Measurements from ENCODE around the gene FLYWCH2. TPM values are rescaled to one million over a fixed set of nuclear protein-coding genes. Genes with fewer than 3 reads are reported as not detected.

Gene FLYWCH2
- total RNA-seq, 1 experiment from 2014 or later, result 33.7 TPM

DNA sequence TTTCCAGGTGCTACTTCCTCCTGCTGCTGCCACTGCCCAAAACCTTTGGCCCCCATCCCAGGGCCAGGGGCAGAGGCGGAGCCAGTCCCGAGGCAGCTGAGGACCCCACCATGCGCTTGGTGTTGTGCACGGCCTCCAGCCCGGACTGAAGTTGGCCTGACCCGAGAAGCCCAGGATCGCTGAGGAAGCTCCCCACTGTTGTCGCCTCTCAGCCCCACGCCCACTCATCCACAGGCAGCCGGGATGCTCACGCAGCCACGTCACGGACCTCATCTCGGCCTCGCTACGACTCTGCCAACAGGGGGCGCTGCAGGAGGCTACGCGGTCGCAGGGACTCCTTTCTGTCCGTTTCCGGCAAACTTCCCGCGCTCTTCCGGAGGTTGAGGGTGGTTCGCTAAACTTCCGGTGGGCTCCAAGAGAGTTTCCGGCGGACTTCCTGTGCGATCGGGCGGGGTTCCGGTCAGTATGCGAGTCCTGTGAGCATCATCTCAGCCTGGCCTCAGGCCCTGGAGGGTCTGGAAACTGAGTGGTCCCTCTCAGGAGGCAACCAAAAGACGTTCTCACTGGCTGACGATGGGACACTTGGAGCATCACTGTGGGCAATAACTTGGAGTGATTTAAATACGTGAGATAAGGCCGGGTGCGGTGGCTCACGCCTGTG is 40.5 kb upstream of the FLYWCH2 start:
- BruUV-seq (replicated peaks), result no TSS peak
- ChIA-PET RAD21 (ENCODE audit: low non-redundant PET in 1 of 2, low total read pairs in 2 of 2, uncharacterized antibody in 2 of 2, unreplicated experiment in 2 of 2) (no interaction called here), CTCF (interaction anchor here (0.7 to 1.6 kb wide), 9 partner anchors 14 to 152 kb away, joined by 3 to 14 read pairs (median 3); partner anchors contain the start of genes FLYWCH1, FLYWCH2 and PRSS22), POLR2A (interaction anchor here (0.7 kb wide), 1 partner anchor 40 kb away, joined by 3 read pairs; the partner anchor contains the start of gene FLYWCH2)
- Histone ChIP-seq H3K36me3 (ENCODE audit: control insufficient read depth in 1 of 2, insufficient read depth in 2 of 2, low read length in 2 of 2) (no peaks in the 10 kb centered on the region), H3K79me2 (ENCODE audit: insufficient read depth, low read length) (no peaks in the 10 kb centered on the region), H3K4me3 (replicated peaks in 1 of 2; ENCODE audit: low read depth in 1 of 2, low read length in 2 of 2) (peak overlapping the region; percentile 74 to 79), H3K9me3 (ENCODE audit: control insufficient read depth in 1 of 2, insufficient read depth in 1 of 2, low read depth in 1 of 2, low read length in 2 of 2) (no peaks in the 10 kb centered on the region), H4K20me1 (ENCODE audit: insufficient read depth) (no peaks in the 10 kb centered on the region), H3K4me2 (ENCODE audit: low read length) (peak overlapping the region; percentile 95), H3K27ac (ENCODE audit: low read depth, low read length) (peak overlapping the region; percentile 64), H2AFZ (ENCODE audit: low read depth, low read length, poor library complexity, severe bottlenecking) (no peak overlapping the region), H3K9me2 (ENCODE audit: insufficient read depth) (no peaks in the 10 kb centered on the region), H3K4me1 (ENCODE audit: control insufficient read depth in 1 of 2, insufficient read depth in 2 of 2, low read length in 2 of 2) (peaks cover 7 to 58% of the 10 kb centered on the region in 2 experiments; a peak in 3 of 4 replicates), H3K27me3 (ENCODE audit: insufficient read depth, low read length) (no peaks in the 10 kb centered on the region), H3K9ac (ENCODE audit: low read length) (peak overlapping the region; percentile 73)
- ATAC-seq, result peak; percentile 79
- peak; percentile 98 for DNase-seq (ENCODE audit: low read depth, low spot score)
- intact Hi-C loops (cut with micrococcal nuclease), result loop anchor here (1.0 kb wide), 2 partner anchors 14 to 26 kb away; no protein-coding TSS in a partner anchor
- no peak for TF ChIP-seq CBX3 (IDR thresholded peaks at IDR 0.05; ENCODE audit: low read depth)
- TF ChIP-seq CEBPB (IDR thresholded peaks at IDR 0.05; ENCODE audit: low read depth), result no peak
- TF ChIP-seq ZNF274 (IDR thresholded peaks at IDR 0.05; ENCODE audit: low read depth, low read length), result no peak
- TF ChIP-seq SRF (IDR thresholded peaks at IDR 0.05; ENCODE audit: low read depth), result no peak
- no peak for TF ChIP-seq ELF1 (IDR thresholded peaks at IDR 0.05; ENCODE audit: borderline replicate concordance, low read depth)
- no peak for TF ChIP-seq EZH2 (IDR thresholded peaks at IDR 0.05)
- no peak for TF ChIP-seq EGR1 (IDR thresholded peaks at IDR 0.05; ENCODE audit: low read depth)
- TF ChIP-seq, protein P1, sequence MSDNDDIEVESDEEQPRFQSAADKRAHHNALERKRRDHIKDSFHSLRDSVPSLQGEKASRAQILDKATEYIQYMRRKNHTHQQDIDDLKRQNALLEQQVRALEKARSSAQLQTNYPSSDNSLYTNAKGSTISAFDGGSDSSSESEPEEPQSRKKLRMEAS (IDR thresholded peaks at IDR 0.05), result no peak
- TF ChIP-seq, protein P2, sequence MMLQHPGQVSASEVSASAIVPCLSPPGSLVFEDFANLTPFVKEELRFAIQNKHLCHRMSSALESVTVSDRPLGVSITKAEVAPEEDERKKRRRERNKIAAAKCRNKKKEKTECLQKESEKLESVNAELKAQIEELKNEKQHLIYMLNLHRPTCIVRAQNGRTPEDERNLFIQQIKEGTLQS (IDR thresholded peaks at IDR 0.05), result no peak
- TF ChIP-seq, protein P3, sequence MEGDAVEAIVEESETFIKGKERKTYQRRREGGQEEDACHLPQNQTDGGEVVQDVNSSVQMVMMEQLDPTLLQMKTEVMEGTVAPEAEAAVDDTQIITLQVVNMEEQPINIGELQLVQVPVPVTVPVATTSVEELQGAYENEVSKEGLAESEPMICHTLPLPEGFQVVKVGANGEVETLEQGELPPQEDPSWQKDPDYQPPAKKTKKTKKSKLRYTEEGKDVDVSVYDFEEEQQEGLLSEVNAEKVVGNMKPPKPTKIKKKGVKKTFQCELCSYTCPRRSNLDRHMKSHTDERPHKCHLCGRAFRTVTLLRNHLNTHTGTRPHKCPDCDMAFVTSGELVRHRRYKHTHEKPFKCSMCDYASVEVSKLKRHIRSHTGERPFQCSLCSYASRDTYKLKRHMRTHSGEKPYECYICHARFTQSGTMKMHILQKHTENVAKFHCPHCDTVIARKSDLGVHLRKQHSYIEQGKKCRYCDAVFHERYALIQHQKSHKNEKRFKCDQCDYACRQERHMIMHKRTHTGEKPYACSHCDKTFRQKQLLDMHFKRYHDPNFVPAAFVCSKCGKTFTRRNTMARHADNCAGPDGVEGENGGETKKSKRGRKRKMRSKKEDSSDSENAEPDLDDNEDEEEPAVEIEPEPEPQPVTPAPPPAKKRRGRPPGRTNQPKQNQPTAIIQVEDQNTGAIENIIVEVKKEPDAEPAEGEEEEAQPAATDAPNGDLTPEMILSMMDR (IDR thresholded peaks at IDR 0.05 in 2 of 3, conservative IDR thresholded peaks at IDR 0.05 in 1 of 3; ENCODE audit: borderline replicate concordance in 1 of 3, insufficient read depth in 1 of 3, low read depth in 2 of 3, low read length in 2 of 3), result peak in 2 of 3 experiments; percentile 92 to 97; a peak in 4 of 6 replicates
- peak; percentile 77; the same call in 1 of the 2 replicates for TF ChIP-seq ZFX (IDR thresholded peaks at IDR 0.05)
- peak; percentile 47 for TF ChIP-seq POLR2A (IDR thresholded peaks at IDR 0.05; ENCODE audit: borderline replicate concordance, extremely low read depth, insufficient read depth, insufficient read length)
- TF ChIP-seq RAD21 (IDR thresholded peaks at IDR 0.05; ENCODE audit: low read depth), result no peak
- TF ChIP-seq TCF7L2 (IDR thresholded peaks at IDR 0.05; ENCODE audit: borderline replicate concordance, extremely low read depth, insufficient read depth, insufficient read length), result no peak
- TF ChIP-seq SIN3A (IDR thresholded peaks at IDR 0.05; ENCODE audit: low read depth), result no peak
- no peak for TF ChIP-seq SP1 (IDR thresholded peaks at IDR 0.05; ENCODE audit: low read depth)
- TF ChIP-seq EZH2phosphoT487 (IDR thresholded peaks at IDR 0.05; ENCODE audit: borderline replicate concordance), result no peak
- peak; percentile 75 for TF ChIP-seq POLR2AphosphoS5 (IDR thresholded peaks at IDR 0.05; ENCODE audit: low read depth, low read length)
- peak; percentile 79 for TF ChIP-seq YY1 (IDR thresholded peaks at IDR 0.05; ENCODE audit: extremely low read depth, insufficient replicate concordance, low read depth, low read length)
- TF ChIP-seq JUND (IDR thresholded peaks at IDR 0.05), result no peak
- TF ChIP-seq, protein P4, sequence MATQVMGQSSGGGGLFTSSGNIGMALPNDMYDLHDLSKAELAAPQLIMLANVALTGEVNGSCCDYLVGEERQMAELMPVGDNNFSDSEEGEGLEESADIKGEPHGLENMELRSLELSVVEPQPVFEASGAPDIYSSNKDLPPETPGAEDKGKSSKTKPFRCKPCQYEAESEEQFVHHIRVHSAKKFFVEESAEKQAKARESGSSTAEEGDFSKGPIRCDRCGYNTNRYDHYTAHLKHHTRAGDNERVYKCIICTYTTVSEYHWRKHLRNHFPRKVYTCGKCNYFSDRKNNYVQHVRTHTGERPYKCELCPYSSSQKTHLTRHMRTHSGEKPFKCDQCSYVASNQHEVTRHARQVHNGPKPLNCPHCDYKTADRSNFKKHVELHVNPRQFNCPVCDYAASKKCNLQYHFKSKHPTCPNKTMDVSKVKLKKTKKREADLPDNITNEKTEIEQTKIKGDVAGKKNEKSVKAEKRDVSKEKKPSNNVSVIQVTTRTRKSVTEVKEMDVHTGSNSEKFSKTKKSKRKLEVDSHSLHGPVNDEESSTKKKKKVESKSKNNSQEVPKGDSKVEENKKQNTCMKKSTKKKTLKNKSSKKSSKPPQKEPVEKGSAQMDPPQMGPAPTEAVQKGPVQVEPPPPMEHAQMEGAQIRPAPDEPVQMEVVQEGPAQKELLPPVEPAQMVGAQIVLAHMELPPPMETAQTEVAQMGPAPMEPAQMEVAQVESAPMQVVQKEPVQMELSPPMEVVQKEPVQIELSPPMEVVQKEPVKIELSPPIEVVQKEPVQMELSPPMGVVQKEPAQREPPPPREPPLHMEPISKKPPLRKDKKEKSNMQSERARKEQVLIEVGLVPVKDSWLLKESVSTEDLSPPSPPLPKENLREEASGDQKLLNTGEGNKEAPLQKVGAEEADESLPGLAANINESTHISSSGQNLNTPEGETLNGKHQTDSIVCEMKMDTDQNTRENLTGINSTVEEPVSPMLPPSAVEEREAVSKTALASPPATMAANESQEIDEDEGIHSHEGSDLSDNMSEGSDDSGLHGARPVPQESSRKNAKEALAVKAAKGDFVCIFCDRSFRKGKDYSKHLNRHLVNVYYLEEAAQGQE (IDR thresholded peaks at IDR 0.05; ENCODE audit: low read depth), result no peak
